ENCODE measurements around the gene NMNAT3.

NMNAT3 gene

DNA sequence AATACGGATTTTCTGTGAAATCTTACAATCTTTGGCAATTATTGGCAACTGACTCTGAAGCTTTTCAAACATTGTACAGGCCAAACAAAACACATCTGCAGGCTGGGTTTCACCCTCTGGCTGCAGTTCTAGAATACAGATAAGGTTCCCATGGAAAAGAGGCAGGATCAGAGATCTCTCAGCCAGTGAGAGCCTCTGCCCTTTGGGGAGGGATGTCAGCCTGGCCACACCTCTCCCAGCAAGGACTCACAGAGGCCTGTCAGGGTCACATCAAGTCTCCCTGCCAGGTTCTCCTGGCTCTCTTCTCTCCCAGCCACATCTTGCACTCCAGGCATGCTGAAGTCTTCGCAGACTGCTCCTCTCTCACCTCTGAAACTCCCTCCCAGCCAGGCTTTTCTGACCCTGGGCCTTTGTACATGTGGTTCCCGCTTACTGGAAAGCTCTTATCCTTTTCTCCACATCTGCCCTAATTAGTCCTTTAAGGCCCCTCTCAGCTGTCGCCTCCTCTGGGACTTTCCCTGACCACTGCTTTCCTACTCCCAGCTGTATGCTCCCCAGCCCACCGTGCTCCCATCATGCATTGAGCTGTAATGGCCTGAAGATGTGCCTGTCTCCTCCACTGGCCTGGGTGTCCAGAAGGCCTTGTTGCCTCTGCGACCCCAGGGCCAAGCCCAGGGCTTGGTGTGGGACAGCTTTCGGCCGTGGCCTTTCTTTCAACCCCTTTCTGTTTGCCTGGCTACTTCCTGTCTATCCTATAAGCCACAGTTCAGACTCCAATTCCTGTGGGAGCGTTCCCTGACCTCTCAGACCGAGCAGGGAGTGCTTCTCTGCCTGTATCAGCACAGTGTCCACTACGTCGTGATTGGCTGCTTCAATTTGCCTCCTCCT lies 142.5 kb downstream of the NMNAT3 start:
- no peaks in the 10 kb centered on the region for H3K36me3 ChIP-seq
- no peaks in the 10 kb centered on the region for H3K9me3 ChIP-seq
- TF ChIP-seq, protein P1, sequence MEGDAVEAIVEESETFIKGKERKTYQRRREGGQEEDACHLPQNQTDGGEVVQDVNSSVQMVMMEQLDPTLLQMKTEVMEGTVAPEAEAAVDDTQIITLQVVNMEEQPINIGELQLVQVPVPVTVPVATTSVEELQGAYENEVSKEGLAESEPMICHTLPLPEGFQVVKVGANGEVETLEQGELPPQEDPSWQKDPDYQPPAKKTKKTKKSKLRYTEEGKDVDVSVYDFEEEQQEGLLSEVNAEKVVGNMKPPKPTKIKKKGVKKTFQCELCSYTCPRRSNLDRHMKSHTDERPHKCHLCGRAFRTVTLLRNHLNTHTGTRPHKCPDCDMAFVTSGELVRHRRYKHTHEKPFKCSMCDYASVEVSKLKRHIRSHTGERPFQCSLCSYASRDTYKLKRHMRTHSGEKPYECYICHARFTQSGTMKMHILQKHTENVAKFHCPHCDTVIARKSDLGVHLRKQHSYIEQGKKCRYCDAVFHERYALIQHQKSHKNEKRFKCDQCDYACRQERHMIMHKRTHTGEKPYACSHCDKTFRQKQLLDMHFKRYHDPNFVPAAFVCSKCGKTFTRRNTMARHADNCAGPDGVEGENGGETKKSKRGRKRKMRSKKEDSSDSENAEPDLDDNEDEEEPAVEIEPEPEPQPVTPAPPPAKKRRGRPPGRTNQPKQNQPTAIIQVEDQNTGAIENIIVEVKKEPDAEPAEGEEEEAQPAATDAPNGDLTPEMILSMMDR (IDR thresholded peaks at IDR 0.05) = no peak
- H3K4me1 ChIP-seq (ENCODE audit: control insufficient read depth in 1 of 2, insufficient read depth in 1 of 2, low read depth in 1 of 2, low read length in 1 of 2) = peaks cover 4 to 10% of the 10 kb centered on the region in 2 experiments
- H3K27ac ChIP-seq = no peak overlapping the region
- peaks cover 60% of the 10 kb centered on the region for H3K27me3 ChIP-seq
- H3K4me3 ChIP-seq (ENCODE audit: low read depth in 1 of 2, low read length in 1 of 2) = no peak overlapping the region

- Histone ChIP-seq H3K27me3 (peaks cover 52% of the 10 kb centered on the region), H3K27ac (no peak overlapping the region), H3K9me3 (no peaks in the 10 kb centered on the region), H3K4me1 (ENCODE audit: control insufficient read depth in 1 of 2, insufficient read depth in 1 of 2, low read depth in 1 of 2, low read length in 1 of 2) (peaks cover 1 to 4% of the 10 kb centered on the region in 2 experiments), H3K4me3 (ENCODE audit: low read depth in 1 of 2, low read length in 1 of 2) (no peak overlapping the region), H3K36me3 (no peaks in the 10 kb centered on the region)
- TF ChIP-seq, protein P1 (IDR thresholded peaks at IDR 0.05) = no peak
These were observed 143.3 kb downstream of the NMNAT3 start for GRCh38 chr3:139534455-139534812.

DNA sequence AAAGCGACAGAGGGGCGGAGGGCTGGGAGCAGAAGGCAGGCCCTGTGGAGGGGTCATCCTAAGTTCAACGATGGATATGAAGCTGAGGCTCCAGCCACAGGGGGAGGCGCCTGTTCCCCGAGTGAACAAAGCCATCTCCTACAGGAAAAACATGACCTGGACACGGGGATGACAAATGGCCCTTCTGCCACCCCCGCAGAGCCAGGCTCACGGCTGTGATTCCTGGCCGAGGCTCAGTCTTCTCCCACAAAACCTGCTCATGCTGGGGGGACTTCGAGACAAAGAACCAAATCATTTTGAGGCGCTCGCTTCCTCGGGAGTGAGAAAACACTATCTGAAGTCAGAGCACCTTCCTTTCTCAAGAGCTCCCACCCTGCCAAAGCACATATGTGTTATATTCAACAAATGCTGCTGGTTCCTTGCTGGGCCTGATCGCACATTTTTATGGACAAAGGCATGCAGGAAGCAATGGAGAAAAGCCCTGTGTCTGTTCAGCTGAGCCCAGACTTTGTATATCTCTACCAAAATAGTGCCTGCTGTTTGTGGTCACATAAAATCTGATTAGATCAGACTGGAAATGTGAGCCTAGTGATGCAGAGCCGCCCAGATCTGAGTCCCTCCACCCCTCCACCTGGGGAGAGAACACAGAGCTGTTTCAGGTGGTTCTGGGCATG lies 143.9 kb downstream of the NMNAT3 start:
- Histone ChIP-seq H3K27me3 (peaks cover 47% of the 10 kb centered on the region), H3K4me1 (ENCODE audit: control insufficient read depth in 1 of 2, insufficient read depth in 1 of 2, low read depth in 1 of 2, low read length in 1 of 2) (no peaks in the 10 kb centered on the region), H3K27ac (no peak overlapping the region), H3K9me3 (no peaks in the 10 kb centered on the region), H3K4me3 (ENCODE audit: low read depth in 1 of 2, low read length in 1 of 2) (no peak overlapping the region), H3K36me3 (no peaks in the 10 kb centered on the region)
- TF ChIP-seq, protein P1 (IDR thresholded peaks at IDR 0.05) = no peak

GRCh38 chr3:139532976-139533375 lies 144.8 kb downstream of the NMNAT3 start:
- Histone ChIP-seq H3K27me3 (peaks cover 37% of the 10 kb centered on the region), H3K4me3 (ENCODE audit: low read depth in 1 of 2, low read length in 1 of 2) (no peak overlapping the region), H3K9me3 (no peaks in the 10 kb centered on the region), H3K27ac (no peak overlapping the region), H3K36me3 (no peaks in the 10 kb centered on the region), H3K4me1 (ENCODE audit: control insufficient read depth in 1 of 2, insufficient read depth in 1 of 2, low read depth in 1 of 2, low read length in 1 of 2) (no peaks in the 10 kb centered on the region)
- TF ChIP-seq, protein P1 (IDR thresholded peaks at IDR 0.05) = no peak

GRCh38 chr3:139530717-139531116 lies 147.1 kb downstream of the NMNAT3 start:
- TF ChIP-seq, protein P1 (IDR thresholded peaks at IDR 0.05) = no peak
- H3K4me3 ChIP-seq (ENCODE audit: low read depth in 1 of 2, low read length in 1 of 2) = no peak overlapping the region
- H3K9me3 ChIP-seq = no peaks in the 10 kb centered on the region
- H3K4me1 ChIP-seq (ENCODE audit: control insufficient read depth in 1 of 2, insufficient read depth in 1 of 2, low read depth in 1 of 2, low read length in 1 of 2) = no peaks in the 10 kb centered on the region
- H3K27ac ChIP-seq = no peak overlapping the region
- no peaks in the 10 kb centered on the region for H3K36me3 ChIP-seq
- peaks cover 15% of the 10 kb centered on the region for H3K27me3 ChIP-seq
